ENCODE results near the gene LENG1.
"Not testable (repeated sequence)": the region's sequence is repeated elsewhere in the genome, so short reads cannot be mapped to it uniquely, and the experiment has no call there.

Gene LENG1

DNA sequence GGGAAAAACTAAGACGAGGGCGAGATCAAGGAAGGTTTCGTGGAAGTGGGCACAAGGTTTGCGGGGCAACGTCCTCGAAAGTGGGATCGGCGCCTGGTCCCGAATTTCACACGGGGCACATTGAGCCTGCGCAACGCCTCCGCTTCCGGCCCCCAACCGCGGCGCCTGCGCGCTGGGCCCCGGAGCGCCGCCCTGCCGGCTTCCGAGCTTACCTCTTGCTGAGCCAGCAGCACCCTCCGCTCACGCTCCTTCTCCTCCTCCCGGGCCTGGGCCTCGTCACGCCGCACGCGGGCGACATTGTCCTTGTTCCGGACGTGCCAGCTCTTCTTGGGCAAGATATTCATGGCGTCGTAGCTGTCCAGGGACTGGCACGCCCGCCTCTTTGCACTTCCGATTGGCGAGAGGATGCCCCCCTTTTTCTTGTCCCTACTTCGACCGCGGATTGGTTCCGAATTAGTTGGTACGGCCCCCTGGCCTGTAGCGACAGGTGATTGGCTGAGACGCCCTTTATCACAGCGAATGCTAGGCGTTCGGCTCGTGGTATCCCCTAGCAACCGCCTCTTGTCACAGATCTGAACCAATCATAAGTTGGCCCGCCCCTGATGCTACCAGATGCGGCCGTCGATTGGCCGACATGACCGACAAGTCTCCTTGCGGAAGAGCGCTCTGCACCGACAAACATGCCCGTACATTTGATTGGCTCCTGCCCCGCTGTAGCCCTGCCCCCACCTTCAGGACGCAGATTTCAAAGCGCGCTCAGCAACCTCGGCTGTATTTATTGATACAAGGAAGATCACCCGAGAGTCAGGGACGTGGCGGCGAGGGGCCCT lies at the start of gene LENG1:
LENG1 (minus strand) TSS at position 370 of the 830 bp plus-strand sequence; CDS start at position 344, 26 bp downstream.
- peak; percentile 93 to 99 for DNase-seq (ENCODE audit: extremely low read depth in 1 of 2, low read depth in 1 of 2)

DNA sequence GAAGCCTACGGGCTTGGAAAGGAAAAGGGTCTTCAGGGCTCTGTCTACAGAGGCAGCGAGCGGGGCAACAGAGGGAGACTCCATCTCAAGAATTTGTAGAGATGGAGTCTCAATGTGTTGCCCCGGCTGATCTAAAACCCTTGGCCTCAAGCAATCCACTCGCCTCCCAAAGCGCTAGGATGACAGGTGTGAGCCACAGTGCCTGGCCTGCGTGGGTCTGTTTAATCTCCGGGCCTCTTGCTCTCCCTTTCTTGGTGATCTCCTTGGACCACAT lies 49.2 kb upstream of the LENG1 start:
- DNase-seq (ENCODE audit: extremely low read depth in 1 of 2, low read depth in 1 of 2): no peak

DNA sequence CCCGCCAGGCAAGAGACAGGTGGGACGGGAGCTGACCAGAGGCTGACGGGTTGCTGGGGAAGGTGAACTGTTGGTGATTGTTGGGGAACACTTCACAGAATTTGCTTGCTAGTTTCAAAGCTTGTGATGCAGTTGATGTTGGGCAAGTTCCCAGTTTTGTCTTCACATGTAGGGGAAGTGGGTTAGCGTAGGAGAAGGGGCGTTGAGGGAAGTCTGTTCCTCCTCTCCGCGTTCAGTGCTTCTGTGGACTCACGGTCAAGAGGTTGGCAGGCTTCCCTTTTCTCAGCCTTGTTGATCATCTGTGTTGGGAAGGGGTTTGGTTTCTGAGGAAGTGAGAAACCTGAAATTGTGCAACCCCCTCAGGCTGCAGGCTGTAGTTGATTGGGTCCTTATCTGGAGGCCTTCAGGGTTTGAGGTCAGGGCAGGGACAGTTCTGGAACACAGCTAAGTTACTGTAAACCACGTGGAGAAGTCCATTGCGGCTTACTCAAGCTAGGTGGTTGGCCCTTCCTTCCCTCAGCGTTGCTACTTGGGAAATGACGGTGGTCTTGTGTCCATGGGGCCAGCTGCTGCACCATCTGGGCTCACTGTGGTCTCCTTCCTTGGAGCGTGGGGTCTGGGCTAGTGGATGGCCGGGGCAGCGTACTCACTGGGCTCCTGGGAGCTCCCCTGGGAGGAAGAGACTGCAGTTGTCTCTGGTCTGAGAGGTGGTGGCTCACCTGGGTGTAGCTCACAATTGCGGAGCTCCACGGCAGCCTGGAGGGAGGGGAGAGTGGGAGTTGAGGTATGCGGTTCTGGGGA lies 48.7 kb upstream of the LENG1 start:
- no peak for DNase-seq (ENCODE audit: extremely low read depth in 1 of 2, low read depth in 1 of 2)

DNA sequence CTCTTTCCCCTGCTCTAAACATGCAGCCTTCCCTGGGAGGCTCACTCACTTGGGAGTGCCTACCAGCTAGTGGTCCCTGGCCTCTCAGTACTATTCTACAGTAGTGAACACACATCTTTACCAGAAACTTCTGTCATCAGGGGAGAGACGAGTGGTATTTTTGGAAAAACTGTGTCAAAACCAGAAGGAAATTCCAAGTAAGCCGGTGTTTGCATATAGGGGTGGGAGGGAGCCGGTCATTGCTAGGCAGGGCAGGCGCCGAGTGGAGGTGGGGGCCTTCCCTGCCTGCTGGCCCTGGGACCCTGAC lies 48.1 kb upstream of the LENG1 start:
- no peak for DNase-seq (ENCODE audit: extremely low read depth in 1 of 2, low read depth in 1 of 2)

DNA sequence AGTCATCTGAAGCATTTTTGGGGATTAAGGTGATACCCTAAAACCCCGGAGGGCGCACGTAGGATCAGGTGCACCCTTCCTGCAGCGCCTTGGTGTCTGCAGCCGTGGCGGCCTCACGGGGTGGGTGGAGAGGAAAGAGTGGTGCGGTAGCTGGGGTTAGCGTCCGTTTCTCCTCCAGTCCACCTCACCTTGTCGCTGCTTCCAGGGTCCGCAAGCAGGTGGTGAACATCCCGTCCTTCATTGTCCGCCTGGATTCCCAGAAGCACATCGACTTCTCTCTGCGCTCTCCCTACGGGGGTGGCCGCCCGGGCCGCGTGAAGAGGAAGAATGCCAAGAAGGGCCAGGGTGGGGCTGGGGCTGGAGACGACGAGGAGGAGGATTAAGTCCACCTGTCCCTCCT lies 47.7 kb upstream of the LENG1 start:
- not testable (repeated sequence) for DNase-seq (ENCODE audit: extremely low read depth in 1 of 2, low read depth in 1 of 2)

DNA sequence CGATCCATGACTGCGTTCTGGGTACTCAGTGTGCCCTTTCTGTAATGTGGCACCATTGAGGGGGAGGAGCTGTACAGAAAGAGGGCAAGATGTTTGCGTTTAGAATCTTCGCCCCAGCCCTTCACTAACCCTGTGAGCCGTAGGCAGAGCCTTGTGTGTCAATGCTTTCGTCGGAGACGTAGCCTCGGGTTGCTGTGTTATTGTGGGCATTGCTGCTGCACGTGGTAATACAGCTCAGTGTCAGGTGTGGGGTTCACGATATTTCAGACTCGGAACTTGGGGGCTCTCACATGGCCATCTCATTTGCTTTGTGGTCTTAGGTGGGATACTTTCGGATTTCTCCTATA lies 47.3 kb upstream of the LENG1 start:
- DNase-seq (ENCODE audit: extremely low read depth in 1 of 2, low read depth in 1 of 2): no peak

DNA sequence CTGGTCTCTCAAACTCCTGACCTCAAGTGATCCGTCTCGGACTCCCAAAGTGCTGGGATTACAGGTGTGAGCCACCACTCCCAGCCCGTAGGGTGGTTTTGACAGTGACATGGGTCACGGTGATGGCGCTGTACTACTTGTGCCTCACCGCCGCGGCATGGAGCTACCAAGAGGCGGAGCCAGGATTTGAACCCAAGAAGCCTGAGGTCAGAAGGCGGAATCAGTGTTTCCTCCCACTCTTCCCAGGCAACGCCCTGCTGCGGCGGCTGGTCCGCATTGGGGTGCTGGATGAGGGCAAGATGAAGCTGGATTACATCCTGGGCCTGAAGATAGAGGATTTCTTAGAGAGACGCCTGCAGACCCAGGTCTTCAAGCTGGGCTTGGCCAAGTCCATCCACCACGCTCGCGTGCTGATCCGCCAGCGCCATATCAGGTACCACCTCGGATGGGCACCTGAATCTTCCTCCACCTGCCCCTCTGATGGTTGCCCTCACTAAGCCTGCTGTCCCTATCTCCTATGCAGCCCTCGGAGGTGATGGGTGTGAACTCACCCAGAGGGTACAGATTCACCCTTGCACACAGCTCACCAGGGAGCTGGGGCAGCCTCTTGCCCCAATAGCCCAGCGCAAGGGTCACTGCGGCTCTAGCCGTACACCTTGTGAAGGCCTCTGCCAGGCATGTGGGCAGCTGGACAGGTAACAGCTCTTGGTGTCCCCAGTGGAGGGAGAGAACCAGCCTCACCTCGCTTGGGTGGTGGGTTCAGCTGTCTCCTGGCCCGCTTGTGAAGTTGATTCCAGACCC lies 46.7 kb upstream of the LENG1 start:
- DNase-seq (ENCODE audit: extremely low read depth in 1 of 2, low read depth in 1 of 2): no peak

DNA sequence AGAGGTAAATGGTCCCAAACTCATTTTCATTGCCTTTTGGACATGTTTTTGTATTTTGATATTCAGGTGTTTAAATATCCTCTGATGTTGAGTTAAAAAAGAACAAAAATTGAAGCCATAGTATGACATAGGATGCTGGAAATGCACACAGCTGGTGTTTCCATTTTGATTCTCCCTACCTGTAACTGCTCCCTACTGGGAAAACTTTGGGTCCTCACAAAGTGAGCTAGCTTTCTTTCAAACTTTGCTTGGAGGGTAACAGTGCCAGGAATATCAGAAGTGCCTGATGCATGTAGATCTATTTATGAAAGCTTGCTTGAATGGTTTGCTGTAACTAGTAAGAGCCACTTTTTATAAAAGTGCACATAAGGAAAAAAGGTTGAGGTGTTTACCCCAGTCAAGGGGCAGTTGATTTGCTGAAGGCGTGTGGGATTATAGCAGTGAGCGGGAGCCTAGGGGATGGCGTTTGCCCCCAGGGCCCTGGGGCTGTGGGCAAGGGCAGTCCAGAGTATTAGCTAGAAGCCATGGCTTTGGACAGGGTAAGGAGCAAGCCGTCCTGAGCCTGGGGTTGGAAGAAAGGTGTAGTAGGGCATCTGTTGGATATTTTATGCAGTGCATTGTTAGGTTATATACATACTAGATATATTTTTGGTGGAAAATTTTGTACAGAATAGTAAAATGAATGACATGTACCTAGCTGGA lies 45.4 kb upstream of the LENG1 start:
- no peak for DNase-seq (ENCODE audit: extremely low read depth in 1 of 2, low read depth in 1 of 2)

DNA sequence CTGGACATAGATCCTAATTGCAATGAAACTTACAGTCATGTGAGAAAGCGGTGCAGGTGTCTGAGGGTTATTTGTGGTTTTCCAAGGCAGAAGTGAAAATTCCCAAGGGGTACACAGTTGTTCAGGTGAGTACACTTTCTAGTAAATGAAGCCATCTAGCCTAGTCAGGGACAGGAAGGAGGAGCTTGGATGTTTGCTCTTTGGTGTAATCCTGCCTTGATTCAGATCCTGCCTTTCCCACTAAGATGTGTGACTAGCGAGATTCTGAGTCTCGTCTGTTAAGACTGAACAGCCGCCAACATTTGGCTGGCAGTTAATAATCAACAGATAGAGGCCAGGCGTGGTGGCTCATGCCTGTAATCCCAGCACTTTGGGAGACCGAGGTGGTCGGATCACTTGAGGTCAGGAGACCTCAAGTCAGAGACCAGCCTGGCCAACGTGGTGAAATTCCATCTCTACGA lies 43.7 kb upstream of the LENG1 start:
- DNase-seq (ENCODE audit: extremely low read depth in 1 of 2, low read depth in 1 of 2): no peak

DNA sequence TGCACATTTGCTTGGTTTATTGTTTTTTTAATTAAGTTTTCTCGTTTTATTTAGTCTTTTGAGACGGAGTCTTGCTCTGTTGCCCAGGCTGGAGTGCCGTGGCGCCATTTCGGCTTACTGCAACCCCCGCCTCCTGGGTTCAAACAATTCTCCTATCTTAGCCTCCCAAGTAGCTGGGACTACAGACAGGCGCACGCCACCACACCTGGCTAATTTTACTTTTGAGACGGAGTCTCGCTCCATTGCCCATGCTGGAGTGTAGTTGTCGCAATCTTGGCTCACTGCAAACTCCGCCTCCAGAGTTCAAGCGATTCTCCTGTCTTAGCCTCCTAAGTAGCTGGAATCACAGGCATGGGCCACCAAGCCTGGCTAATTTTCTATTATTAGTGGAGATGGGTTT lies 42.5 kb upstream of the LENG1 start:
- no peak for DNase-seq (ENCODE audit: extremely low read depth in 1 of 2, low read depth in 1 of 2)

DNA sequence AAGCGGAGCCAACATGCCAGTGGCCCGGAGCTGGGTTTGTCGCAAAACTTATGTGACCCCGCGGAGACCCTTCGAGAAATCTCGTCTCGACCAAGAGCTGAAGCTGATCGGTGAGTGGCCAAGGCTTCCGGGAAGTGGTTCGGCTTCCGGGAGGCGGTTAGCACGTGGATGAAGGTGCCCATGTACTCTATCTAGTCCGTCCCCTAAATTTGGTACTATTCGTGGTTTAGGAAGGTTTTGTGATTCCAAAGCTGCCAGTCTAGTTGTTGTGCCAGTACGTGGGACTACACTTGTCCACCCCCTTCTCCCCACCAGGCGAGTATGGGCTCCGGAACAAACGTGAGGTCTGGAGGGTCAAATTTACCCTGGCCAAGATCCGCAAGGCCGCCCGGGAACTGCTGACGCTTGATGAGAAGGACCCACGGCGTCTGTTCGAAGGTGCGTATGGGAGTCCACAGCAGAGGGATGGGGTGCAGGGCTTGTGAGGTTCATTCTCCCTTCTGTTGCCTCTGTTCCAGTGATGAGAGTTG lies 41.7 kb upstream of the LENG1 start:
- no peak for DNase-seq (ENCODE audit: extremely low read depth in 1 of 2, low read depth in 1 of 2)

DNA sequence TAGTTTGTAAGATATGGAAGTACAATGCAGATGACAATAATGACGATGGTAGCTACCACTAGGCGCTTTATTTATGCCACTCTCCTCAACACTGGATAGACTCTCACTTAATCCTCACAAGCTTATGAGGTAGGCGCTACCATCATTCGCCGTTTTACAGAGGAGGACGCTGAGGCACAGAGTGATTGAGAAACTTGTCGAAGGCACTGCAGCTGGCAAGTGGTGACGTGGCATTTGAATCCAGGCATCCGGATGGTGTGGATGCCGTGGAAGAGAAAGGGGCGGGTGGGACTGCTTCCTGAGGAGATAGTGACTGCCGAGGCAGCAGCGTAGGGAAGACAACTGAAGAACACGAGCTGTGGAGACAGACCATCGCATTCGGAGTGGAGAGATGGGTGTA lies 39.9 kb upstream of the LENG1 start:
- DNase-seq (ENCODE audit: extremely low read depth in 1 of 2, low read depth in 1 of 2): no peak

DNA sequence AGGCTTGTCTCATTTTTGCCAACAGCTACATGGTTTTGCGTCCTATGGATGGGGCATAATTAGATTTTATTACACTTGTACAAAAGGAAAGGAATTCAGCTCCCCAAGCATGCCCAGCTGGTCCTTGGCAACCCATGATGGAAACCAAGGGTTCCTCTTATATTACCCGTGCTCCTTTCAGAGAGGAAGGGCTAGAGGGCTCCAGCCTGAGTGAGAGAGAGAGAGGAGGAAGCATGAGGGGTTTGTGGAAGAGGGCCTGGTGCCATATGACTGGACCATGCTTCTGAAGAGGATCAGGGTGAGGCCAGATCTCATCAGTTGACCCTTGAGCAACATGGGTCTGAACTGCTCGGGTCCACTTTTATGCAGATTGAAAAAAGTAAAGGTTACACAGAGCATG lies 37.6 kb upstream of the LENG1 start:
- no peak for DNase-seq (ENCODE audit: extremely low read depth in 1 of 2, low read depth in 1 of 2)

DNA sequence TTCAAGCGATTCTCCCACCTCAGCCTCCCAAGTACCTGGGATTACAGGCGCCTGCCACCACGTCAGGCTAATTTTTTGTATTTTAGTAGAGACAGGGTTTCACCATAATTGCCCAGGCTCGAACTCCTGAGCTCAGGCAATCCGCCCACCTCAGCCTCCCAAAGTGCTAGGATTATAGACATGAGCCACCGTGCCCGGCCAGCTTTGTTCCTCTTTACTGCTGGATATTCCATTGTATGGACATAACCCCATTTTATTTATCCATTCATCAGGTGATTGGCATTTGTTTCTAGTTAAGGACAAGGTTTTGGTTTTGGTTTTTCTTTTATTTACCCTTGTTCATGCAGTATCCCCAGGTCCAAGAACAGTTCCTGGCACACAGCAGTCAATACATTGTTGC lies 37.0 kb upstream of the LENG1 start:
- no peak for DNase-seq (ENCODE audit: extremely low read depth in 1 of 2, low read depth in 1 of 2)

DNA sequence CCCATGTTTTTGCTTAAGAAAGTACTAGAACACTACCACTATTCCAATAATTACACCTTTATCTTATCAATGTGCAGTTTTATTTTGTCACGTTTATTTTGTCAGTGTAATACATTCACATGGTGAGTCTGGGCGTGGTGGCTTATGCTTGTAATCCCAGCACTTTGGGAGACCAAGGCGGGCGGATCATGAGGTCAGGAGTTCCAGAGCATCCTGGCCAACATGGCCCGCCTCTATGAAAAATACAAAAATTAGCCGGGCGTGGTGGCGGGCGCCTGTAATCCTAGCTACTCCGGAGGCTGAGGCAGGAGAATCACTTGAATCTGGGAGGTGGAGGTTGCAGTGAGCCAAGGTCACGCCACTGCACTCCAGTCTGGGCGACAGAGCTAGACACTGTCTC lies 34.9 kb upstream of the LENG1 start:
- DNase-seq (ENCODE audit: extremely low read depth in 1 of 2, low read depth in 1 of 2): not testable (repeated sequence)

DNA sequence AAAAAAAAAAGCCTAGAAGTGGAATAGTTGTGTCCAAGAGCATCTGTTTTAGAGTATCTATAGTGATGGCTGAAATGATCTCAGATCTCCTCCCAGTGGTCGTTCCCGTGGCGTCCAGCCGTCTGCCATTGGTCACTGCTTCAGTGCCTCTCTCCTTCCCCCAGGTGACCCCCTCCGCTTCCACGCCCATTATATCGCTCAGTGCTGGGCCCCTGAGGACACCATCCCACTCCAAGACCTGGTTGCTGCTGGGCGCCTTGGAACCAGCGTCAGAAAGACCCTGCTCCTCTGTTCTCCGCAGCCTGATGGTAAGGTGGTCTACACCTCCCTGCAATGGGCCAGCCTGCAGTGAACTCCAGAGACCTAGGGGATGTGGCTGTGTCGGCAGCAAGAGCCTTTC lies 33.5 kb upstream of the LENG1 start:
- DNase-seq (ENCODE audit: extremely low read depth in 1 of 2, low read depth in 1 of 2): no peak

DNA sequence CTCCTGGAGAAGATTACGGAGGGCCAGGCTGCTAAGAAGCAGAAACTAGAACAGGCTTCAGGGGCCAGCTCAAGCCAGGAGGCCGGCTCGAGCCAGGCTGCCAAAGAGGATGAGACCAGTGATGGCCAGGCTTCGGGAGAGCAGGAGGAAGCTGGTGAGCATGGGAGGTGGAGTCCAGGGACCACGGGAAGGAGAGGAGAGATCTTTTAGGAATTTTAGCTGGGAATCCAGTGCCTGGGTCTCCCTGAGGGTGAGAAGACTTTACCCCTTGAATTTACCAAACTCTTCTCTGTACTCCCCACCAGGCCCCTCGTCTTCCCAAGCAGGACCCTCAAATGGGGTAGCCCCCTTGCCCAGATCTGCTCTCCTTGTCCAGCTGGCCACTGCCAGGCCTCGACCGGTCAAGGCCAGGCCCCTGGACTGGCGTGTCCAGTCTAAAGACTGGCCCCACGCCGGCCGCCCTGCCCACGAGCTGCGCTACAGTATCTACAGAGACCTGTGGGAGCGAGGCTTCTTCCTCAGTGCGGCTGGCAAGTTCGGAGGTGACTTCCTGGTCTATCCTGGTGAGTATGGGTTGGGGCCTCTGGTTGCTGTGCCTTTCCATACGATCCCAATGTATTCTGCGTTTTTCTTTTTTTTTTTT lies 32.4 kb upstream of the LENG1 start:
- DNase-seq (ENCODE audit: extremely low read depth in 1 of 2, low read depth in 1 of 2): no peak

DNA sequence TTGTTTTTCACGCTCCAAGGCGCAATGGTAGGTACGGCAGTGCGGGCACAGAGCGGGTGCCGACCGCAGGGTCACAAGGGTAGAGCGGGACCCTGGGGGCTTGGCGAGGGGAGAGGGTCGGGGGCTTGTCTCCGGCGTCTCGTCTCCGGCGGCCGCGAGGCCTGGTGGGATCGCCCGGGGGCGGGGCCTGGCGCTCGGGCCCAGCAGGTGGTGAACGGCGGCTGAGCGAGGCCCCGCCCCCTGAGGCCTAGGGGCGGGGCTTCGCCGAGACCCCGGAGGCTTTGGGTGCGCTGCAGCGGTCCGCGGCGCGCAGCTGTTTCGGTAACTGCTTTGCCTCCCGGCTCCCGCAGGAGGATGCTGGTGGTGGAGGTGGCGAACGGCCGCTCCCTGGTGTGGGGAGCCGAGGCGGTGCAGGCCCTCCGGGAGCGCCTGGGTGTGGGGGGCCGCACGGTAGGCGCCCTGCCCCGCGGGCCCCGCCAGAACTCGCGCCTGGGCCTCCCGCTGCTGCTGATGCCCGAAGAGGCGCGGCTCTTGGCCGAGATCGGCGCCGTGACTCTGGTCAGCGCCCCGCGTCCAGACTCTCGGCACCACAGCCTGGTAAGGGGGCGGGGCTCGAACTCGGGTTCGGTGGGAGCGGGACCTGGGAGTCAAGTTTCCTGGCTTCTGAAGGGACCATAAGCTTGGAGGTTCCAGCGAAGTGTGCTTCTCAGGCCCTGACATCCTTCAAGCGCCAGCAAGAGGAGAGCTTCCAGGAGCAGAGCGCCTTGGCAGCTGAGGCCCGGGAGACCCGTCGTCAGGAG lies 31.7 kb upstream of the LENG1 start, which contains the start of gene TSEN34:
TSEN34 (plus strand) TSS at position 298 of the 800 bp plus-strand sequence; CDS start at position 355, 57 bp downstream.
- DNase-seq (ENCODE audit: extremely low read depth in 1 of 2, low read depth in 1 of 2): peak in 1 of 2 donors; percentile 80

DNA sequence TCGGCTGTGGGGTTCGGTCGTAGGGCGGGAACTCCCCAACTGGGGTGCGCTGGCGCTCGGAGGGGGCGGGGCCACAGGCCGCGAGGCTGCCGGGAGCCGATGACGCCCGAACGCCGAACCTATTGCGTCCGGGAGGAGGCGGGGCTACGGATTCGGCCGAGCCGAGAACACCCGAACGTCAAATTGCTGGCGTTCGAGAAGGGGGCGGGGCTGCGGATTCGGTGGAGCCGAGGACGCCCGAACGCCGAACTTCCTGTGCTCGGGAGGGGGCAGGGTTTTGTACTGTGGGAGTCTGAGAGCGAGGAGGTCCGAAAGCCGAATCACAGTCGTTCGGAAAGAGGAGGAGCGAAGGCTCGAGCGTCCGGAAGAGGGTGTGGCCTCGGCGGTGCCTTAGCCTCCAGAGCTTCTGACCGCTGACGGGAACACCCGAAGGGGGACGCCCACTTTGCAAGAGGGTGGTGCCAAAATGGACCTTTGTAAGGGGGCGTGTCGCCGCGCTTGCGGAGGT lies 31.0 kb upstream of the LENG1 start:
- DNase-seq (ENCODE audit: extremely low read depth in 1 of 2, low read depth in 1 of 2): peak; percentile 99 to 100
